Stimulated activated CD8-positive, alpha-beta memory T cell treated with anti-CD3 and anti-CD28 coated beads, Interleukin-15, amount 100 ng/mL, for 48 hours (primary cell): ENCODE measurements around the gene BRAP.
"Not testable (repeated sequence)": the region's sequence is repeated elsewhere in the genome, so short reads cannot be mapped to it uniquely, and the experiment has no call there.

ENCODE experiments used
- DNase-seq, 2 donors: peaks; one replicate each; pipeline ENCODE4 v3.0.0-alpha.2; 2020; ENCODE audit warnings: low read depth in 2 of 2

The BRAP gene, protein sequence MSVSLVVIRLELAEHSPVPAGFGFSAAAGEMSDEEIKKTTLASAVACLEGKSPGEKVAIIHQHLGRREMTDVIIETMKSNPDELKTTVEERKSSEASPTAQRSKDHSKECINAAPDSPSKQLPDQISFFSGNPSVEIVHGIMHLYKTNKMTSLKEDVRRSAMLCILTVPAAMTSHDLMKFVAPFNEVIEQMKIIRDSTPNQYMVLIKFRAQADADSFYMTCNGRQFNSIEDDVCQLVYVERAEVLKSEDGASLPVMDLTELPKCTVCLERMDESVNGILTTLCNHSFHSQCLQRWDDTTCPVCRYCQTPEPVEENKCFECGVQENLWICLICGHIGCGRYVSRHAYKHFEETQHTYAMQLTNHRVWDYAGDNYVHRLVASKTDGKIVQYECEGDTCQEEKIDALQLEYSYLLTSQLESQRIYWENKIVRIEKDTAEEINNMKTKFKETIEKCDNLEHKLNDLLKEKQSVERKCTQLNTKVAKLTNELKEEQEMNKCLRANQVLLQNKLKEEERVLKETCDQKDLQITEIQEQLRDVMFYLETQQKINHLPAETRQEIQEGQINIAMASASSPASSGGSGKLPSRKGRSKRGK

DNA sequence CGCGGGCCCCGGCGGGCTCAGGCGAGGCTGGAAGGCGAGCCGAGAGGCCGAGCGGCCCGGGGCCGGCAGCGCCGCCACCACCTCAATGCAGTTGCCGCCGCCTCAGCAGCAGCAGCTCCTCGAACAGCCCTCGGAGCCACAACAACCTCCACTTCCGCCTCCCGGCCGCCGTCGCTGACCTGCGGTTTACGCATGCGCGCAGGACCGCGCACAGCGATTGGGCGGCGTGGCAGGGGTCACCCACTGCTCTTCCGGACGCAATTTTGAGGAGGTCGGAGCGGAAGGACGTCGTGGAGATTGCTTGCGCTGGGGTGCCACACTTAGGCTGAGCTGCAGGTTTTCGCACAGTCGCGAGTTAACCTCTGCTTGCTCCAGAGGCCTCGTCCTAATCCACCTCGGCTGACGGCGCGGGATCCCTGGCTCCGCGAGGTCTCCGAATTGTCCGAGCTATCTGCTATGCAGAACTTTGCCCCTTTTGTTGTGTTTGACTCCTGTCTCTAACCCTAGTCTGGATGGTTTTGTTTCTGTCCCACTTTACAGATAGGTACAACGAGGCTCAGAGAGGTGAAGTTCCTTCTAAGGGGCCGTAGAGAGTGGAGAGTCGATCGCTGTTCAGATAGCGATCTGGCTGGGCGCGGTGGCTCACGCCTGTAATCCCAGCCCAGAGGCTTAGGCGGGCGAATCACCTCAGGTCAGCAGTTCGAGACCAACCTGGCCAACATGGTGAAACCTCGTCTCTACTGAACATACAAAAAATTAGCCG, at the start of gene BRAP, which contains the start of gene ACAD10:
BRAP (minus strand) TSS at position 146 of the 763 bp plus-strand sequence. CDS start 164 bp downstream, outside the sequence.
ACAD10 (plus strand) TSS at position 243 of the 763 bp plus-strand sequence. CDS start 6,657 bp downstream, outside the sequence.
- peak; percentile 95 for DNase-seq

DNA sequence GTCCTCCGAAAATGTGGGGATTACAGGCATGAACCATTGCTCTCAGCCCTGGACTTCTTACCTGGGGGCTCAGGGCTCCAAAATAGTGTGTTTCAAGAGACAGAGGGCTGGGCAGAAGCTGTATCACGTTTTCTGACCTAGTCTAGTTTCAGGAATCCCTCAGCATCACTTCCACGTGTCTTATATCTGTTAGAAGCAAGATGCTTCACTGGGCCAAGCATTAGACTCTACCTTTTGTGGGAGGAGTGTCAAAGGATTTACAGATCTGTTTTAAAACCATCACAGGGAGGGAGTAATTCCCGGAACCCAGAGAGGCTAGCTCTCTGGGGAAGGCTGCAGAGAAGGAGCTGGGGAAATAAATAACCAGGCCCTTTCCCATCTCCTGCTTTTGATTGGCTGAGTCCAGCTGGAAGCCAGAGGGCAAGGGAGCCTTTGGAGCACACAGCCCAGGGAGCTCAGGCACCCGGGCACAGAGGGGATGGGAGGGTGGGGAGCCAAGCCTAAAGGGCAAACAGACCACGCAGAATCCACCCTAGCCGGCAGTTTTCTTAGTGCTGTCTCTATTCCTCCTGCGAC, 47.7 kb upstream of the BRAP start:
- DNase-seq: no peak

DNA sequence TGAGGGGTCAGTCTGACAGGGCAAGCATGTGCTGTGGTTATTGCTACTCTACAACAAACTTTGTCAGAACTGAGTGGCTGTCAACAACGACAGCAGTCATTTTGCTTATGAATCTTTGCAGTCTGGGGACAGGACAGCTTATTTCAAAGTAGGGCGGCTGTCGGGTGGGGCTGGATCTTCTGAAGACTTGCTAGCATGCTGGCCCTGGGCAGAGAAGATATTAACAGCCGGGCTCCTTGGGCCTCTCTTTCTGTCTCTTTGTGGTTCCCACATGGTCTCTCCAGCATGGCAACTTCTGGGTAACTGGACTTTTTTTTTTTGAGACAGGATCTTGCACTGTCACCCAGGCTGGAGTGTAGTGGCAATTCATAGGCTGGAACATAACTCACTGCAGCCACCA, 47.0 kb upstream of the BRAP start:
- no peak for DNase-seq

DNA sequence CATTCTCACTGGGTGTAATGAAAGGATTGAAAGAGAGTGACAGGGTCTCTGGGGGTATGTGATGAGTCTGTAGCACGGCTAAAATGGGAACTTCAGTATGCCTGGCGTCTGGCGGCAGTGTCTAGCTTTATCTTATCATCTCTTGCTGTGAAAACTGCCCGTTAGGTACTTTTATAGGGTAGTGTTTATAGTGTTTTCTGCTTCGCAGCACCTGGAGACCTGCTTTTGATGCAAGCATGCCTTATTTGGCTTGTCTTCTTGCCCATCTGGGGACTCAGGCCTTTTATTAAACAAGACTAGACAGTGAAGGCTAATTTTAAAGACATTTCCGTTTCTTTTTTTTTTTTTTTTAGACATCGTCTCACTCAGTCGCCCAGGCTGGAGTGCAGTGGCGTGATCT, 44.7 kb upstream of the BRAP start:
- no peak for DNase-seq

DNA sequence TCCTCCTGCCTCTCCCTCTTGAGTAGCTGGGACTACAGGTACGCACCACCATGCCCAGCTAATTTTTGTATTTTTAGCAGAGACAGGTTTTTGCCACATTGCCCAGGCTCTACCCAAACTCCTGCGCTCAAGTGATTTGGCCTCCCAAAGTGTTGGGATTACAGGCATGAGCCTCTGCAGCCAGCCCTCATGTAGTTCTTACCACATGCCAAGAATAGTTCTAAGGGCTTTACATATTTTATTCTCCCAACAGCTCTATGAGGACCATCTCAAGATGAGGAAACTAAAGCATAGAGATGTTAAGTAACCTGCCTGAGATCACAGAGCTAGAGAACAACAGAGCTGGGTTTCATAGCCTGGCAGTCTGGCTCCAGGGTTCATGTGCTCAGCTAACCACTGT, 43.0 kb upstream of the BRAP start:
- no peak for DNase-seq

DNA sequence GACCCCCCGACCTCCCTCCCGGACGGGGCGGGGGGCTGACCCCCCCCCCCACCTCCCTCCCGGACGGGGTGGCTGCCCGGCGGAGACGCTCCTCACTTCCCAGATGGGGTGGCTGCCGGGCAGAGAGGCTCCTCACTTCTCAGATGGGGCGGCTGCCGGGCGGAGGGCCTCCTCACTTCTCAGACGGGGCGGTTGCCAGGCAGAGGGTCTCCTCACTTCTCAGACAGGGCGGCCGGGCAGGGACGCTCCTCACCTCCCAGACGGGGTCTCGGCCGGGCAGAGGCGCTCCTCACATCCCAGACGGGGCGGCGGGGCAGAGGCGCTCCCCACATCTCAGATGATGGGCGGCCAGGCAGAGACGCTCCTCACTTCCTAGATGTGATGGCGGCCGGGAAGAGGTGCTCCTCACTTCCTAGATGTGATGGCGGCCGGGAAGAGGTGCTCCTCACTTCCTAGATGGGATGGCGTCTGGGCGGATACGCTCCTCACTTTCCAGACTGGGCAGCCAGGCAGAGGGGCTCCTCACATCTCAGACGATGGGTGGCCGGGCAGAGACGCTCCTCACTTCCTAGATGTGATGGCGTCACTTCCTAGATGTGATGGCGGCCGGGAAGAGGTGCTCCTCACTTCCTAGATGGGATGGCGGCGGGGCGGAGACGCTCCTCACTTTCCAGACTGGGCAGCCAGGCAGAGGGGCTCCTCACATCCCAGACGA, 38.0 kb upstream of the BRAP start:
- DNase-seq: not testable (repeated sequence)

DNA sequence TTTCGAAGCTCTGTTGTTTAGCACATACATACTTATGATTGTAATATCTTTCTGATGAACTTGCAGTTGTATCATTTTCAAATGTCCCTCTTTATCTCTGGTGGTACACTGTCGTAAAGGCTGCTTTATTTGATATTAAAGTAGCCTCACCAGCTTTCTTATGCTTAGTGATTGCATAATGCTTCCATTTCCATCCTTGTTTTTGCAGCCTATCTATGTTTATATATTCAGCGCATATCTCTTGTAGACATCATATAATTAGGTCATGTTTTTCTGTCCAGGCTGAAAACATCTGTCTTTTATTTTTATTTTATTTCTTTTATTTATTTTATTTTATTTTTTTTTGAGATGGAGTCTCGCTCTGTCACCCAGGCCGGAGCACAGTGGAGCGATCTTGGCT, 34.7 kb upstream of the BRAP start:
- no peak for DNase-seq

DNA sequence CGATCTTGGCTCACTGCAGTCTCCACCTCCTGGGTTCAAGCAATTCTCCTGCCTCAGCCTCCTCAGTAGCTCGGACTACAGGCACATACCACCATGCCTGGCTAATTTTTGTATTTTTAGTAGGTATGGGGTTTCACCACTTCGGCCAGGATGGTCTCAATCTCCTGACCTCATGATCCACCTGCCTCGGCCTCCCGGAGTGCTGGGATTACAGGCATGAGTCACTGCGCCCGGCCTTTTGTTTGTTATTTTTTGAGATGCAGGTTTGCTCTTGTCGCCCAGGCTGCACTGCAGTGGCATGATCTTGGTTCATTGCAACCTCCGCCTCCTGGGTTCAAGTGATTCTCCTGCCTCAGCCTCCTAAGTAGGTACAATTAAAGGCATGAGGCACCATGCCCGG, 33.6 kb upstream of the BRAP start:
- DNase-seq: not testable (repeated sequence)

DNA sequence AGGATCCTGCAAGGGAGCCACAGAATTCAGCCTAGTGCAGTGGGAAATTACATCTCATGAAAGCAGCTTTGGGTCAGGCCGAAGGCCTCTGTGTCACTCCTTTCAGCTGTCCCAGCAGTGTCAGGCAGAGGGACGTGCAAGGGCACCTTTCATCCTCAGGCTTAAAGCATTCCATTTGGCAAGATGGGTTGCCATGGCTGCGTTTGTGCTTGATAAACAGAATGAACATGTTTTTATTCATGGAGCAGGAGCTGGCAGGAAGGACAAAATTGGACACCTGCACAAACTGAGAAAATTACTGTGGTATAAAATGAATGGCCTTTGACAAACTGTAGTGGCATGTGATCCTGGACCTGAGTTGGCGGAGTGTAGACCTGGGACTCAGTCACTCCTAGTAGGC, 29.5 kb upstream of the BRAP start:
- no peak for DNase-seq

DNA sequence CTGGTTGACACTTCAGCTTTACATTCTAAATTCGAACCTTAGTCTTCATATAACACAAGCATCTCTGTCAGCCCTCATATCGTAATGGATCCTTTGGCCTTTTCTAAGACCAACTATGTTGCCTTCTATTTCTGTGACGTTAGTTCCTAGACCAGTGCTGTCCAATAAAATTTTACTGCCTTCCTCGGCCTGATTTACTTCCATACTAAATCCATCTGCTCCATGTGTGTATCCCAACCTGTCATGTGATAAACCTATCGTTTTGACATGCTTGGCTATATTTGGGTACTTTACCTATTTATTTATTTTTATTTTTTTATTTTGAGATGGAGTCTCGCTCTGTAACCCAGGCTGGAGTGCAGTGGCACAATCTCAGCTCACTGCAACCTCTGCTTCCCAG, 20.4 kb upstream of the BRAP start:
- no peak for DNase-seq

DNA sequence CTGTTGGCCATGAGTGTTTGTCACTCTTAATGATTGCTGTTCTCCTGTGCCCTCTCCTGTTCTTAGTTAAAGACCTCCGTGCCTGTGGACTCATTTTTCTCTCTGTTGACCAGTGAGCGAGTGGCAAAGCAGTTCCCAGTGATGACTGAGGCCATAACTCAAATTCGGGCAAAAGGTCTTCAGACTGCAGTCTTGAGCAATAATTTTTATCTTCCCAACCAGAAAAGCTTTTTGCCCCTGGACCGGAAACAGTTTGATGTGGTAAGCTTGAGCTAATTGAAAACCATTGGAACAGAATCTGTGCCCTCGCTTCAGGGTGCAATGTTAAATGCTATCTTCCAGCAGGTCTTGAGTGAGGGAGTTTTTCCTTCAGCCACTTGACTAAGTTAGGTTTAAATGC, 19.9 kb upstream of the BRAP start:
- no peak for DNase-seq

DNA sequence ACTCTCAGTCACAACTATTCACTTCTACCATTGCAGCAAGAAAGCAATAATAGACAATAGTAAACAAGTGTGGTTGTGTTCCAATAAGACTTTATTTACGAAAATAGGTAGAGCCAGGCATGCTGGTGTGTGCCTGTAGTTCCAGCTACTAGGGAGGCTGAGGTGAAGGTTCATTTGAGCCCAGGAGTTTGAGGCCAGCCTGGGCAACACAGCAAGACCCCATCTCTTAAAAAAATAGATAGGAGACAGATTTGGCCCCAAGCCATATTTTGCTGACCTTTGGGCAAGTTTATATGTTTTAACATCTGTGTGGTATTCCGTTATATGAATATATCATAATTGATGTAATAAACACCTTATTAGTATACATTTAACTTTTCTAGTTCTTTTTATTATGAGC, 14.2 kb upstream of the BRAP start:
- no peak for DNase-seq

DNA sequence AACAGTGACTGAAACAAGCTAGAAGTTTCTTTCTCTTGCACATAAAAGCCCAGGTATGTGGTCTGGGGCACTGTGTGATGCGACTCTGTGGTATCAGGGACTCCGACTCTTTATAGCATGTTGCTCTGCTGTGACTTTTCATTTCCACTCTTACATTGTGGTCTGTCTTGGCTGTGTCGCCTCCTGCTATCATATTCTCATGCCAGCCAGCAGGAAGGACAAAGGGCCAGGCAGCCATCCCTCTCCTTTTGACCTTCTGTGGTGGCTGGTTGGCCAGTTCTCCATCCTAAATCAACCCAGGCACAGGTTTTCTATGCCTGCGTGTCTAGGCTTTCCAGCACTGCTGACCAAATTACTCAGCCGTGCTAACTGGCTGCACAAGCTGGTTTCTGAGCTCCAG, 8.1 kb upstream of the BRAP start:
- DNase-seq: no peak

DNA sequence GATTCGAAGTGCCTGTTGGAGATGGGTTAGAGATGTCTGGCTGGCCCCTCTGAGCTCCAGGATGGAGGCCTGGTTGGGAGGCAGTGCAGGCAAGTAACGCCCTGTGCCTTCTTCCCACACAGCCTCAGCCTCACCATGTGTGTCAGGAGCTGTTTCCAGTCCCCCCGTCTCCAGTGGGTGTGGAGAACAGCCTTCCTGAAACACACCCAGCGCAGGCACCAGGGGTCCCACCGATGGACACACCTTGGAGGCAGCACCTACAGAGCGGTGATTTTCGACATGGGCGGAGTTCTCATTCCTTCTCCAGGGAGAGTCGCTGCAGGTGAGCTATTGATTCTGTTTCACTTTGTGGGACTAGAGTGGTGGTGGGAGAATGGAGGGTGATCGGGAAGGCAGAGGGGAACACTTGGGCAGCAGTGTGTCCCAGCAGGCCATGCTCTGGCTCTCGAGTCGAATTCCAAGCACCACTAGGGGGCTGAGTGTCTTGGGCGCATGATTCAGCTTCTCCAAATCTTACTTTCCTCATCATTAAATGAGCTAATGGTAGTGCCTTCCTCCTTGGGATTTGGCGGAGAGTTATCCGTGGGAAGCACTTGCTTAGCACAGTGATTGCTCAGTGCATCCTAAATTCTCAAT, 6.9 kb upstream of the BRAP start:
- no peak for DNase-seq

DNA sequence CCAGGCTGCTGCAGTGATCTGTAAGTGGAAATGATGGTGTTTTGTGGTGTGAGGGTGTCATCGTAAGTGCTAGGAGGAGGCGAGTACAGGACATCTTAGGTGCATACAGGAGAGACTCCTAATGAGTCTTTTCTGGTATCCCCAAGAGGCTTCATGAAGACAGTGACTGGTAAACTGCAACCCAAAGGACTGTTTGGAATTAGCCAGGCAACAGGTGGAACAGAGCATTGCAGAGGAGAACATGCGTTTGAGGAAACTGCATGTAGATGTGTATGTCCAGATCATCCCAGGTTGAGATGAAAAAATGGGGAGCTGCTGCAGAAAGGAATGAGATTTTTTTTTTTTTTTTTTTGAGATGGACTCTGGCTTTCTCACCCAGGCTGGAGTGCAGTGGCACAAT, 5.5 kb upstream of the BRAP start:
- no peak for DNase-seq

DNA sequence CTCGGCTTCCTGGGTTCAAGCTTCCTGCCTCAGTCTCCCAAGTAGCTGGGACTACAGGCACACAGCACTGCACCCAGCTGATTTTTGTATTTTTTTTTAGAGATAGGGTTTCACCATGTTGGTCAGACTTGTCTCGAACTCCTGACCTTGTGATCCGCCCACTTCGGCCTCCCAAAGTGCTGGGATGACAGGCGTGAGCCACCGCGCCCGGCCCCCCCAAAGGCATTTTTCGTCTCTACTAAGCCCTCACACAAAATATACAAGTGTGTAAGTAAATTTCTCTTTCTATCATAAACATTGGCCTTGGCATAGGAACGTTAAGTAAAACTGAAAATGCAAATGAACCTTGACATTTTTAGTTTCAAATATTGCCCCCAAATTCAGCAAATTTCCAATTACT, 2.2 kb upstream of the BRAP start:
- DNase-seq: no peak

DNA sequence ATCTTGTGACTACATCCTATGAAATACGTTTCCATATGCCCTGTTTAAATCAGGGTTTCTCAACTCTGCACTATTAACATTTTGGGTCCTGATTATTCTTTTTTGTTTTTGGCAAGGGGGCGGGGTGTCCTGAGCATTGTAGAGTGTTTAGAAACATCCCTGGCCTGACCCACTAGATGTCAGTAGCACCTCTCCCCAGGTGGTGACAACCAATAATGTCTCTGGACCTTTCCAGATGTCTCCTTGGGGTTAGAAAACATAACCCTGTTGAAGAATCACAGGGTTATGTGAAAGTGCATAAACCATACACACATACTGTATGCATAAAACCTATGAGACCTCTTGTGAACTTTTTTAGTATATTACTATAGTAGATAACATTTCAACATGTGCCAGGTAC, 1.5 kb upstream of the BRAP start:
- DNase-seq: no peak

DNA sequence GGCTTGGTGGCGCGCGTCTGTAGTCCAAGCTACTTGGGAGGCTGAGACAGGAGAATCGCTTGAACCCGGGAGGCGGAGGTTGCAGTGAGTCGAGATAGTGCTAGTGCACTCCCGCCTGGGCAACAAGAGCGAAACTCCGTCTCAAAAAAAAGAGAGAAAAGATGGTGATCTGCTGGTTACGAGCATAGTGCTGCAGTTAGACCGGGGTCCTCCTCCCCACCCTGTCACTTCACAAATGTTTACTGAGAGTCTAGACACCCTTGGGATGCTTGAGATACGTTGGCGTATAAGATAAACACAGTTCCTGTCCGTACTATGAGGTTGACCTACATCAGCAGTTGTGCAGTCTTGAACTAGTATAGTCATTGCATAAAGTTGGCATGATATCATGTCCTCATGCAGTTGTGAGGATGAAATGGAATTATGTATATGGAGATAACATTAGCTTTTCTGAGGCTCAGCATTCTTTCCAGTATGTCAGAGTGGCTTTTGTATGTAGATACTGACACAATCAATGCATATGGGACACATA, 884 bp upstream of the BRAP start:
- DNase-seq: no peak

DNA sequence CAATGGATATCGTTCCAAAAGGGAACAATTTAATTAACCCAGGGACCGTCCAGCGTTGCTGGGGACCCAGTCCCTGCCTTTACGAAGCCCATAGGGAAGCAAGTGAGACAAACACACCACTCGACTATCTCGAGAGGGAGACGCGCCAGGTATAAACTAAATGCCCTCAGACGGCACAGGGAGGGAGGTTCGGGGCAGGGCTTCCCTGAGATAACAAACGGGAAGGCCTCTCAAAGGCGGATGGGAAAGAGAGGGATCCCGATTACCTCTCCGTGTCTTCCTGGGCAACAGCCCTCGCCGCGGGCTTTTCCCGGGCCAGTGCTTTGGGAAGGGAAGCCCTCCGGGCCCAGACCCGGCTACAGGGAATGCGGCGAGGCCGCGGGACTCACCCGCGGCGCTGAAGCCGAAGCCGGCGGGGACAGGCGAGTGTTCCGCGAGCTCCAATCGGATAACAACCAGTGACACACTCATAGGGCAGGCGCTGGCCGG, 390 bp downstream of the BRAP start:
- DNase-seq: no peak

DNA sequence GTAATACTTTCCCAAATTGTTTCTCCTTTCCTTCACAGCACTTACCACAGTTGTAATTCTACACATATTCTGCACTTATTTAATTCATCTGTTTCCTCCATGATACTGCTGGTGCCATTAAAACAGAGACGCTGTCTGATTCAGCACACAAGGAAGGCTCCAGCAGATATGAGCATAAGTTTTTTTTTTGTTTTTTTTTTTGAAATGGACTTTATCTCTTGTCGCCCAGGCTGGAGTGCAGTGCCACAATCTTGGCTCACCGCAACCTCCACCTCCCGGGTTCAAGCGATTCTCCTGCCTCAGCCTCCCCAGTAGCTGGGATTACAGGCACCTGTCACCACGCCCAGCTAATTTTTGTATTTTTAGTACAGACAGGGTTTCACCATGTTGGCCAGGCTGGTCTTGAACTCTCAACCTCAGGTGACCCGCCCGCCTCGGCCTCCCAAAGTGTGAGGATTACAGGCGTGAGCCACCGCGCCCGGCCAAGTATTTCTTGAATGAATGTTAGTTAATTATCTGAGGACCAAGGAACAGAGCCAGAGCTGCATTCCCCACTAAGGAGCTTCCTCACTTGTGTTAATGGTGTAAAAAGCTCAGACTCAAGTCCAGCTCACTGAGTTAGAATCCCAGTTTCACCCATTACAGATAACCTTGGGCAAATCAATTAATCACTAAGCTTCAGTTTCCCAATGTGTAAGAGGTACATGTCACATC, 1.1 kb downstream of the BRAP start:
- DNase-seq: not testable (repeated sequence)
